Measurements from ENCODE around the gene SPOPL.
"Not testable (repeated sequence)": the region's sequence is repeated elsewhere in the genome, so short reads cannot be mapped to it uniquely, and the experiment has no call there.

SPOPL gene

GRCh38 chr2:138501425-138502254, at the start of gene SPOPL:
Gene SPOPL (plus strand): TSS chr2:138501770. CDS start chr2:138550217, 48,447 bp downstream.
- peak; percentile 53 for DNase-seq (ENCODE audit: low read depth)

- DNase-seq (ENCODE audit: low read depth): no peak
Measured at GRCh38 chr2:138452324-138452723, 49.2 kb upstream of the SPOPL start.

GRCh38 chr2:138453815-138454214, 47.8 kb upstream of the SPOPL start:
- DNase-seq (ENCODE audit: low read depth): no peak

GRCh38 chr2:138454761-138455160, 46.8 kb upstream of the SPOPL start:
- DNase-seq (ENCODE audit: low read depth): no peak

- DNase-seq (ENCODE audit: low read depth): no peak
Measured at GRCh38 chr2:138455275-138455674, 46.3 kb upstream of the SPOPL start.

- no peak for DNase-seq (ENCODE audit: low read depth)
Measured at GRCh38 chr2:138455691-138456090, 45.9 kb upstream of the SPOPL start.

GRCh38 chr2:138462689-138463088, 38.9 kb upstream of the SPOPL start:
- DNase-seq (ENCODE audit: low read depth): not testable (repeated sequence)

GRCh38 chr2:138468617-138469016, 33.0 kb upstream of the SPOPL start:
- DNase-seq (ENCODE audit: low read depth): no peak

GRCh38 chr2:138469411-138469810, 32.2 kb upstream of the SPOPL start:
- no peak for DNase-seq (ENCODE audit: low read depth)

GRCh38 chr2:138470941-138471340, 30.6 kb upstream of the SPOPL start:
- no peak for DNase-seq (ENCODE audit: low read depth)

GRCh38 chr2:138474100-138474825, 27.3 kb upstream of the SPOPL start:
- no peak for DNase-seq (ENCODE audit: low read depth)

GRCh38 chr2:138475277-138475776, 26.2 kb upstream of the SPOPL start:
- no peak for DNase-seq (ENCODE audit: low read depth)

- DNase-seq (ENCODE audit: low read depth): no peak
Measured at GRCh38 chr2:138476186-138476585, 25.4 kb upstream of the SPOPL start.

GRCh38 chr2:138476940-138477339, 24.6 kb upstream of the SPOPL start:
- DNase-seq (ENCODE audit: low read depth): no peak

GRCh38 chr2:138482796-138483195, 18.8 kb upstream of the SPOPL start:
- not testable (repeated sequence) for DNase-seq (ENCODE audit: low read depth)

- no peak for DNase-seq (ENCODE audit: low read depth)
Measured at GRCh38 chr2:138485019-138485418, 16.6 kb upstream of the SPOPL start.

- no peak for DNase-seq (ENCODE audit: low read depth)
Measured at GRCh38 chr2:138486363-138487198, 15.0 kb upstream of the SPOPL start.

- DNase-seq (ENCODE audit: low read depth): no peak
Measured at GRCh38 chr2:138490673-138491494, 10.7 kb upstream of the SPOPL start.

GRCh38 chr2:138491495-138491862, 10.1 kb upstream of the SPOPL start:
- no peak for DNase-seq (ENCODE audit: low read depth)

- no peak for DNase-seq (ENCODE audit: low read depth)
Measured at GRCh38 chr2:138492160-138492559, 9.4 kb upstream of the SPOPL start.

- DNase-seq (ENCODE audit: low read depth): no peak
Measured at GRCh38 chr2:138493334-138493733, 8.2 kb upstream of the SPOPL start.
